Measurements from ENCODE around the gene UGT1A9. TPM values are rescaled to one million over a fixed set of nuclear protein-coding genes. Genes with fewer than 3 reads are reported as not detected.

Gene UGT1A9
- total RNA-seq, 1 experiment from 2014 or later = not detected

Other genes starting within 250 kb of the UGT1A9 start
- 10.8 and 23.1 TPM in 2 replicates for gene USP40, start 105.1 kb upstream of the UGT1A9 start, total RNA-seq (2014; rRNA removed; shearing (Covaris generic))
- gene UGT1A8, start 54.3 kb upstream of the UGT1A9 start, total RNA-seq (2014; rRNA removed; shearing (Covaris generic)) = 0.22 TPM in 1 of 2 replicates, not detected in the other
- not detected in 2 replicates for gene UGT1A10, start 35.5 kb upstream of the UGT1A9 start, total RNA-seq (2014; rRNA removed; shearing (Covaris generic))
- 0.07 TPM in 1 of 2 replicates, not detected in the other for gene UGT1A7, start 10.0 kb downstream of the UGT1A9 start, total RNA-seq (2014; rRNA removed; shearing (Covaris generic))
- gene UGT1A6, start 21.0 kb downstream of the UGT1A9 start, total RNA-seq (2014; rRNA removed; shearing (Covaris generic)) = not detected in 2 replicates
- not detected in 2 replicates for gene UGT1A5, start 41.0 kb downstream of the UGT1A9 start, total RNA-seq (2014; rRNA removed; shearing (Covaris generic))
- gene UGT1A4, start 46.8 kb downstream of the UGT1A9 start, total RNA-seq (2014; rRNA removed; shearing (Covaris generic)) = 0.07 TPM in 1 of 2 replicates, not detected in the other
- gene UGT1A3, start 57.1 kb downstream of the UGT1A9 start, total RNA-seq (2014; rRNA removed; shearing (Covaris generic)) = not detected in 2 replicates
- gene UGT1A1, start 88.4 kb downstream of the UGT1A9 start, total RNA-seq (2014; rRNA removed; shearing (Covaris generic)) = not detected in 2 replicates
- not detected in 2 replicates for gene MROH2A, start 106.4 kb downstream of the UGT1A9 start, total RNA-seq (2014; rRNA removed; shearing (Covaris generic))
- gene HJURP, start 182.6 kb downstream of the UGT1A9 start, total RNA-seq (2014; rRNA removed; shearing (Covaris generic)) = 61.6 and 84.5 TPM in 2 replicates
- 0.31 TPM in 1 of 2 replicates, not detected in the other for gene TRPM8, start 245.5 kb downstream of the UGT1A9 start, total RNA-seq (2014; rRNA removed; shearing (Covaris generic))

All from H7 (cell line).